Panc1 (cell line): ENCODE results near the gene TXNDC2. TPM values are rescaled to one million over a fixed set of nuclear protein-coding genes. Genes with fewer than 3 reads are reported as not detected.

ENCODE experiments used
- ATAC-seq: fragments of 200-7000 bp; cut with Tn5 transposase; 2 replicates; pipeline ENCODE4 v1.9.1; 2020; ENCODE audit warnings: mild to moderate bottlenecking, moderate library complexity
- BruUV-seq: library from RNA; stranded (reverse); fragments of 400-500 nt; replicated peaks from 2 replicates; lab custom pipeline; 2021; lab: Mats Ljungman, UMichigan
- CTCF ChIA-PET: fragments of 300-600 bp; sonication (Branson Sonifier 250); formaldehyde crosslinking; loops from one replicate; lab custom pipeline; 2022; ENCODE audit warnings: antibody characterized with exemption; lab: Charles Lee
- POLR2A ChIA-PET: fragments of 300-600 bp; sonication (Branson Sonifier 250); formaldehyde crosslinking; loops from one replicate; lab custom pipeline; 2022; ENCODE audit warnings: antibody characterized with exemption; lab: Charles Lee
- DNase-seq: peaks from one replicate; pipeline ENCODE4 v3.0.0-alpha.2; 2010; ENCODE audit warnings: low read depth, low spot score
- H3K27ac ChIP-seq: 2 replicates; pipeline ENCODE4 v1.5.1; 2011; ENCODE audit warnings: mild to moderate bottlenecking, low read length, inconsistent platforms
- H3K27me3 ChIP-seq: fragments of 200-500 bp; sonication (Bioruptor generic); 2 replicates; pipeline ENCODE4 v1.6.0; 2014; ENCODE audit warnings: low read length, inconsistent platforms; ENCODE audit not compliant: control insufficient read depth, insufficient read depth
- H3K36me3 ChIP-seq: fragments of 200-500 bp; sonication (Bioruptor generic); 2 replicates; pipeline ENCODE4 v1.5.1; 2014; ENCODE audit warnings: inconsistent platforms, mild to moderate bottlenecking, low read length, moderate library complexity; ENCODE audit not compliant: control insufficient read depth, insufficient read depth
- H3K4me1 ChIP-seq: 2 replicates; pipeline ENCODE4 v1.5.1; 2011; ENCODE audit warnings: inconsistent platforms, mild to moderate bottlenecking, low read length, moderate library complexity; ENCODE audit not compliant: control insufficient read depth, insufficient read depth
- H3K4me3 ChIP-seq, 2 experiments: 2 replicates each; pipeline ENCODE4 v1.5.1; 2011 to 2012; ENCODE audit warnings: low read depth in 2 of 2, low read length in 2 of 2, mild to moderate bottlenecking in 2 of 2, inconsistent platforms in 1 of 2, moderate library complexity in 1 of 2
- H3K9me3 ChIP-seq: fragments of 200-500 bp; sonication (Bioruptor generic); 2 replicates; pipeline ENCODE4 v1.5.1; 2014; ENCODE audit warnings: low read depth, mild to moderate bottlenecking, inconsistent platforms, low read length, moderate library complexity; ENCODE audit not compliant: control insufficient read depth, insufficient read depth
- CTCF ChIP-seq: fragments of 450-650 bp; IDR thresholded peaks from 2 replicates; pipeline ENCODE4 v1.5.1; 2017; ENCODE audit warnings: mild to moderate bottlenecking
- POLR2AphosphoS5 ChIP-seq: IDR thresholded peaks from 2 replicates; pipeline ENCODE4 v1.6.1; 2012; ENCODE audit warnings: mild to moderate bottlenecking, low read depth, low read length, moderate library complexity
- REST ChIP-seq, 2 experiments: IDR thresholded peaks; 2 replicates each; pipeline ENCODE4 v1.6.1; 2011 to 2012; ENCODE audit warnings: low read depth in 2 of 2, control low read depth in 1 of 2, low read length in 1 of 2, mild to moderate bottlenecking in 1 of 2, moderate library complexity in 1 of 2; ENCODE audit not compliant: insufficient read depth in 1 of 2
- SIN3A ChIP-seq: IDR thresholded peaks from 2 replicates; pipeline ENCODE4 v1.6.1; 2012; ENCODE audit warnings: low read depth, mild to moderate bottlenecking, low read length, moderate library complexity, borderline replicate concordance; ENCODE audit not compliant: insufficient read depth
- TCF7L2 ChIP-seq: IDR thresholded peaks from 2 replicates; pipeline ENCODE4 v1.6.1; 2011; ENCODE audit warnings: mild to moderate bottlenecking, low read depth, low read length, inconsistent platforms
- in situ Hi-C: cut with HindIII; loops from 2 replicates; pipeline ENCODE4 v1.10.0; 2016; ENCODE audit warnings: low sequenced_read_pairs, low pct_unique_long_range_greater_than_20kb
- intact Hi-C: fragments of 100-400 bp; cut with micrococcal nuclease; formaldehyde crosslinking; loops from one replicate; pipeline ENCODE4 v1.10.0; 2022; ENCODE audit not compliant: unreplicated experiment
- total RNA-seq: library from RNA; stranded (reverse); gene quantifications from one replicate; pipeline ENCODE4 v1.2.1, GENCODE V29; 2021; ENCODE audit not compliant: unreplicated experiment

TXNDC2 gene
- total RNA-seq, 1 experiment from 2014 or later, result 0.90 TPM

GRCh38 chr18:9839211-9839610 lies 46.6 kb upstream of the TXNDC2 start:
- in situ Hi-C loops, result no loop called here
- intact Hi-C loops, result no loop called here
- Histone ChIP-seq H3K9me3 (no peaks in the 10 kb centered on the region), H3K4me1 (no peaks in the 10 kb centered on the region), H3K4me3 (no peak overlapping the region), H3K36me3 (no peaks in the 10 kb centered on the region), H3K27me3 (no peaks in the 10 kb centered on the region), H3K27ac (no peak overlapping the region)
- ChIA-PET POLR2A (no interaction called here), CTCF (interaction anchor here (0.5 kb wide), 1 partner anchor 100 kb away, joined by 3 read pairs; no protein-coding TSS in a partner anchor)
- no peak for TF ChIP-seq REST (IDR thresholded peaks at IDR 0.05; ENCODE audit: insufficient read depth in 1 of 2, low read depth in 2 of 2, low read length in 1 of 2)
- no peak for TF ChIP-seq TCF7L2
- no peak for TF ChIP-seq CTCF
- TF ChIP-seq POLR2AphosphoS5, result no peak
- TF ChIP-seq SIN3A, result no peak
- DNase-seq (no peak), ATAC-seq (no peak)
- BruUV-seq, result no TSS peak

- Histone ChIP-seq H3K4me1 (no peaks in the 10 kb centered on the region), H3K27ac (no peak overlapping the region), H3K27me3 (no peaks in the 10 kb centered on the region), H3K9me3 (no peaks in the 10 kb centered on the region), H3K36me3 (no peaks in the 10 kb centered on the region), H3K4me3 (no peak overlapping the region)
- ATAC-seq (no peak), DNase-seq (no peak)
- in situ Hi-C loops (no loop called here), intact Hi-C loops (no loop called here)
- TF ChIP-seq REST (IDR thresholded peaks at IDR 0.05; ENCODE audit: insufficient read depth in 1 of 2, low read depth in 2 of 2, low read length in 1 of 2) (no peak), SIN3A (no peak), CTCF (no peak), POLR2AphosphoS5 (no peak), TCF7L2 (no peak)
- ChIA-PET POLR2A (interaction anchor here (0.6 kb wide), 1 partner anchor 56 kb away, joined by 4 read pairs; no protein-coding TSS in a partner anchor), CTCF (no interaction called here)
- BruUV-seq, result no TSS peak
These were observed 45.9 kb upstream of the TXNDC2 start for GRCh38 chr18:9839853-9840252.
